Spinal cord (tissue), 10 donors: Measurements from ENCODE around the gene CST2. TPM values are rescaled to one million over a fixed set of nuclear protein-coding genes. Genes with fewer than 3 reads are reported as not detected.
"Not testable (repeated sequence)": the region's sequence is repeated elsewhere in the genome, so short reads cannot be mapped to it uniquely, and the experiment has no call there.

ENCODE experiments used
- DNase-seq, 6 donors: peaks; one replicate each; pipeline versions ENCODE4 v3.0.0 to v3.0.0-alpha.2; 2013 to 2015; ENCODE audit warnings: low spot score in 6 of 6, low read depth in 4 of 6
- H3K27ac ChIP-seq: one replicate; pipeline ENCODE4 v1.5.1; 2013; ENCODE audit warnings: low read depth, low read length, control low read depth
- H3K27me3 ChIP-seq: one replicate; pipeline ENCODE4 v1.6.1; 2013; ENCODE audit warnings: low read length; ENCODE audit not compliant: control insufficient read depth, insufficient read depth
- H3K36me3 ChIP-seq: one replicate; pipeline ENCODE4 v1.6.1; 2013; ENCODE audit warnings: low read length; ENCODE audit not compliant: control insufficient read depth, insufficient read depth
- H3K4me1 ChIP-seq: one replicate; pipeline ENCODE4 v1.6.1; 2013; ENCODE audit warnings: low read length; ENCODE audit not compliant: control insufficient read depth, insufficient read depth
- H3K4me3 ChIP-seq: one replicate; pipeline ENCODE4 v1.5.1; 2013; ENCODE audit warnings: low read depth, low read length, control low read depth
- H3K9me3 ChIP-seq: one replicate; pipeline ENCODE4 v1.6.1; 2013; ENCODE audit warnings: low read length; ENCODE audit not compliant: control insufficient read depth, insufficient read depth
- WGBS: methylation state at CpG from one replicate; pipeline ENCODE4 v1.1.5; 2013; ENCODE audit warnings: missing lambda C conversion rate; ENCODE audit not compliant: insufficient coverage; 5-methylcytosine and 5-hydroxymethylcytosine counted together
- polyA plus RNA-seq, 2 donors: library from polyadenylated mRNA; unstranded; fragments of 120-200 nt; gene quantifications; one replicate each; pipeline ENCODE4 v1.2.1, GENCODE V29; 2013; ENCODE audit not compliant: insufficient read length in 2 of 2
- total RNA-seq, 2 donors: library from RNA; depleted of rRNA in 1 of 2; stranded (reverse); fragments of 120-200 nt in 1 of 2; fragments of >200 nt in 1 of 2; gene quantifications; one replicate each; pipeline versions ENCODE4 v1.2.3 to v1.2.4, GENCODE V29; 2013 to 2014
- donor health status: healthy.

CST2 gene
- total and polyA plus RNA-seq, 4 donors: not detected

GRCh38 chr20:23782366-23782983 is 44.1 kb downstream of the CST2 start:
- Histone ChIP-seq H3K27ac (no peak overlapping the region), H3K27me3 (no peaks in the 10 kb centered on the region), H3K36me3 (no peaks in the 10 kb centered on the region), H3K4me3 (no peak overlapping the region), H3K4me1 (no peaks in the 10 kb centered on the region), H3K9me3 (no peaks in the 10 kb centered on the region)
- WGBS: 57% methylated on average over 7 of the region's 8 CpGs
- peak in 1 of 6 donors; percentile 46 for DNase-seq

DNA sequence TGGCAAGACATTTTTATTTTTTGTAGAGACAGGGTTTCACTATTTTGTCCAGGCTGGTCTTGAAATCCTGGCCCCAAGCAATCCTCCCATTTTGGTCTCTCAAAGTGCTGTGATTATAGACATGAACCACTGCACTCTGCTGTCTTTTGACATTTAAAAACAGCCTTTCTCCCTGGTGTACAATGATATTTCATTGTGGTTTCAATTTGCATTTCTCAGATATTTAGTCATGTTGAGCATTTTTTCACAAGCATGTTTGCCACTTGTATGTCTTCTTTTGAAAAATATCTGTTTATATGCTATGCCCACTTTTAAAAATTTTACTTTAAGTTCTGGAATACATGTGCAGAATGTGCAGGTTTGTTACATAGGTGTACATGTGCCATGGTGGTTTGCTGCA is 47.9 kb downstream of the CST2 start:
- H3K27me3 ChIP-seq, H3K27ac ChIP-seq, H3K36me3 ChIP-seq, H3K4me1 ChIP-seq, H3K9me3 ChIP-seq, DNase-seq, H3K4me3 ChIP-seq: not testable (repeated sequence)

DNA sequence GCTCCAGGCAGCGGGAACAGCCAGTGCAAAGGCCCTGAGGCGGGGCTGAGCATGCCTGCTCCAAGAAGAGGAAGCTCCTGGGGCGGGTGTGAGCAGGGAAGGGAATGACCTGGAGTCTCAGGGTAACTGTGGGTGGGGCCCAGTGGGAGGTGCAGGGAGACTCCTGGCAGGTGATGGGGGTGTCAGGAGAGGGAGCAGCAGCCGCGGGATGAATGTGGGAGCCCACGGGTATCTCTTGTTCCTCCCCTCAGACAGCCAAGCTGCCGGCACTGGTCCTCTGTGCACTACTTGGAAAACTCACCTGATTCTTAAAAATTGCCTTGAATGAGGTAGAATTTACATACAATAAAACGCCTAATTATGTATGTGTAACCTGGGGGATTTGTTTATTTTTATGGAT is 49.1 kb downstream of the CST2 start:
- DNase-seq, H3K4me3 ChIP-seq, H3K9me3 ChIP-seq, H3K27me3 ChIP-seq, H3K27ac ChIP-seq, H3K36me3 ChIP-seq, H3K4me1 ChIP-seq: not testable (repeated sequence)
- 100% methylated on average over 1 of the region's 8 CpGs for WGBS

GRCh38 chr20:23776067-23776771 is 50.3 kb downstream of the CST2 start:
- Histone ChIP-seq H3K27ac (no peak overlapping the region), H3K27me3 (no peaks in the 10 kb centered on the region), H3K9me3 (no peaks in the 10 kb centered on the region), H3K36me3 (no peaks in the 10 kb centered on the region), H3K4me1 (peaks cover 5% of the 10 kb centered on the region), H3K4me3 (no peak overlapping the region)
- 20% methylated on average over 7 of the region's 14 CpGs for WGBS
- peak in 2 of 6 donors; percentile 20 to 42 for DNase-seq

- 91% methylated on average over 6 of the region's 7 CpGs for WGBS
- no peaks in the 10 kb centered on the region for H3K36me3 ChIP-seq
- H3K27me3 ChIP-seq: no peaks in the 10 kb centered on the region
- no peak overlapping the region for H3K27ac ChIP-seq
- H3K4me3 ChIP-seq: no peak overlapping the region
- no peaks in the 10 kb centered on the region for H3K9me3 ChIP-seq
- H3K4me1 ChIP-seq: peaks cover 5% of the 10 kb centered on the region
- DNase-seq: no peak
Measured at GRCh38 chr20:23774081-23774480, 52.4 kb downstream of the CST2 start.

Other genes with a start within 250 kb of the CST2 start
- not detected for gene CST9, start 220.8 kb downstream of the CST2 start, total RNA-seq
- not detected for gene CST9, start 220.8 kb downstream of the CST2 start, polyA plus RNA-seq
- gene CST3, start 188.8 kb downstream of the CST2 start, total RNA-seq: 100 to 1,000 TPM; 465 to 571 TPM
- 1,000 to 10,000 TPM; 2,050 to 2,096 TPM for gene CST3, start 188.8 kb downstream of the CST2 start, polyA plus RNA-seq
- not detected for gene CST4, start 137.7 kb downstream of the CST2 start, total RNA-seq
- not detected for gene CST4, start 137.7 kb downstream of the CST2 start, polyA plus RNA-seq
- gene CST1, start 75.8 kb downstream of the CST2 start, total RNA-seq: 1 to 10 TPM in 1 of 2 donors, not detected in 1; 2.1 TPM
- not detected for gene CST1, start 75.8 kb downstream of the CST2 start, polyA plus RNA-seq
- not detected for gene CST5, start 53.0 kb upstream of the CST2 start, total RNA-seq
- gene CST5, start 53.0 kb upstream of the CST2 start, polyA plus RNA-seq: not detected
- gene GGTLC1, start 162.1 kb upstream of the CST2 start, total RNA-seq: not detected
- gene GGTLC1, start 162.1 kb upstream of the CST2 start, polyA plus RNA-seq: not detected